Spleen (tissue), 11 donors: ENCODE measurements around the gene DDX31. TPM values are rescaled to one million over a fixed set of nuclear protein-coding genes. Genes with fewer than 3 reads are reported as not detected.

Source experiments
- DNase-seq: peaks from one replicate; pipeline ENCODE4 v3.0.0-alpha.2; 2020
- H3K27ac ChIP-seq, 8 donors: fragments of 200-600 bp; sonication (generic) in 7 of 8; 1 replicate in 4 of 8; 2 replicates in 4 of 8; pipeline versions ENCODE4 v1.5.0 to v1.8.0; 2016 to 2021; ENCODE audit warnings: inconsistent platforms in 4 of 8, mild to moderate bottlenecking in 4 of 8, moderate library complexity in 1 of 8
- H3K27me3 ChIP-seq, 7 donors: fragments of 200-600 bp; sonication (generic) in 6 of 7; replicated peaks in 1 of 7; 1 replicate in 4 of 7; 2 replicates in 3 of 7; pipeline versions ENCODE4 v1.5.0 to v1.8.0; 2016 to 2021; ENCODE audit warnings: inconsistent platforms in 3 of 7, mild to moderate bottlenecking in 1 of 7
- H3K36me3 ChIP-seq, 6 donors: fragments of 200-600 bp; sonication (generic) in 5 of 6; 1 replicate in 4 of 6; 2 replicates in 2 of 6; pipeline versions ENCODE4 v1.5.0 to v1.8.0; 2016 to 2021; ENCODE audit warnings: inconsistent platforms in 2 of 6
- H3K4me1 ChIP-seq, 6 donors: fragments of 200-600 bp; sonication (generic) in 5 of 6; 1 replicate in 3 of 6; 2 replicates in 3 of 6; pipeline versions ENCODE4 v1.5.0 to v1.8.0; 2016 to 2021; ENCODE audit warnings: inconsistent platforms in 3 of 6
- H3K4me3 ChIP-seq, 8 donors: fragments of 200-600 bp; sonication (generic) in 7 of 8; 1 replicate in 4 of 8; 2 replicates in 4 of 8; pipeline versions ENCODE4 v1.5.0 to v1.8.0; 2016 to 2021; ENCODE audit warnings: inconsistent platforms in 4 of 8, mild to moderate bottlenecking in 4 of 8, moderate library complexity in 2 of 8
- H3K9me3 ChIP-seq, 8 donors: fragments of 200-600 bp; sonication (generic) in 7 of 8; 1 replicate in 4 of 8; 2 replicates in 4 of 8; pipeline versions ENCODE4 v1.5.0 to v1.8.0; 2016 to 2021; ENCODE audit warnings: inconsistent platforms in 4 of 8
- CTCF ChIP-seq, 11 experiments: fragments of 200-600 bp in 7 of 11; fragments of 450-650 bp in 4 of 11; sonication (generic) in 4 of 11; IDR thresholded peaks in 8 of 11; conservative IDR thresholded peaks in 3 of 11; 1 replicate in 7 of 11; 2 replicates in 4 of 11; pipeline versions ENCODE4 v1.4.0 to v1.8.0; 2016 to 2021; ENCODE audit warnings: antibody characterized with exemption in 11 of 11, inconsistent platforms in 4 of 11, mild to moderate bottlenecking in 1 of 11
- POLR2A ChIP-seq, 3 donors: fragments of 450-650 bp; IDR thresholded peaks; one replicate each; pipeline ENCODE4 v1.5.1; 2017; ENCODE audit warnings: antibody characterized with exemption in 3 of 3, mild to moderate bottlenecking in 1 of 3
- POLR2AphosphoS5 ChIP-seq, 3 donors: sonication (generic); formaldehyde crosslinking; IDR thresholded peaks; one replicate each; pipeline ENCODE4 v1.5.1; 2017; ENCODE audit warnings: antibody characterized with exemption in 3 of 3
- WGBS, 5 donors: extraction: QIAGEN DNeasy Blood & Tissue Kit in 3 of 5; methylation state at CpG; one replicate each; pipeline versions ENCODE4 v1.1.5 to v1.1.7; 2013 to 2018; 5-methylcytosine and 5-hydroxymethylcytosine counted together
- intact Hi-C: fragments of 100-400 bp; cut with DNase I; formaldehyde crosslinking; loops from one replicate; pipeline ENCODE4 v1.15.0; 2023; ENCODE audit warnings: low total_unique reads
- polyA plus RNA-seq, 3 donors: library from polyadenylated mRNA; stranded (reverse); fragments of 200-250 nt; gene quantifications; one replicate each; pipeline ENCODE4 v1.2.1, GENCODE V29; 2013
- total RNA-seq, 7 donors: library from RNA; depleted of rRNA in 3 of 7; stranded (reverse); fragments of >200 nt in 3 of 7; fragmentation: NEBNext Ultra II Directional in 4 of 7; extraction: Animal tissue kit (Norgen Biotek cat#: 25700) in 4 of 7; gene quantifications; one replicate each; pipeline versions ENCODE4 v1.1.0 to v1.2.1, GENCODE V29; 2016 to 2021
- donor health status: healthy with polysubstance abuse.
- donor health status: DM: no; HTN: no; CAD: no; lungs with moderate emphysema.
- donor health status: DM: no; HTN: no; CAD: no.
- donor health status: Bipolar disorder and iron deficiency.
- donor health status: healthy.
- donor health status: DM: no; HTN: no; CAD: no.
- donor health status: DM: yes; HTN: yes; CAD: no.

The DDX31 gene
- total and polyA plus RNA-seq, 10 donors, result 8.6 to 19.3 (median 14.7) TPM

GRCh38 chr9:132609829-132610228 is 60.0 kb downstream of the DDX31 start:
- Histone ChIP-seq H3K4me3 (no peak overlapping the region), H3K27me3 (no peaks in the 10 kb centered on the region), H3K9me3 (no peaks in the 10 kb centered on the region), H3K27ac (no peak overlapping the region), H3K4me1 (no peaks in the 10 kb centered on the region), H3K36me3 (peaks cover 3 to 100% (median 78%) of the 10 kb centered on the region in 6 donors)
- TF ChIP-seq POLR2A (IDR thresholded peaks at IDR 0.05), result no peak
- no peak for TF ChIP-seq CTCF (IDR thresholded peaks at IDR 0.05 in 8 of 11, conservative IDR thresholded peaks at IDR 0.05 in 3 of 11)
- TF ChIP-seq POLR2AphosphoS5 (IDR thresholded peaks at IDR 0.05), result no peak
- intact Hi-C loops, result no loop called here
- WGBS, 5 donors, result 80 to 94% (median 90%) methylated on average over 7 of the region's 7 CpGs
- DNase-seq, result no peak

- H3K27me3 ChIP-seq, result no peaks in the 10 kb centered on the region
- peaks cover 3 to 100% (median 73%) of the 10 kb centered on the region in 6 donors for H3K36me3 ChIP-seq
- DNase-seq, result no peak
- no peak overlapping the region for H3K4me3 ChIP-seq
- no peaks in the 10 kb centered on the region for H3K9me3 ChIP-seq
- H3K4me1 ChIP-seq, result no peaks in the 10 kb centered on the region
- intact Hi-C loops, result no loop called here
- H3K27ac ChIP-seq, result no peak overlapping the region
- TF ChIP-seq CTCF (IDR thresholded peaks at IDR 0.05 in 8 of 11, conservative IDR thresholded peaks at IDR 0.05 in 3 of 11) (no peak), POLR2AphosphoS5 (IDR thresholded peaks at IDR 0.05) (no peak), POLR2A (IDR thresholded peaks at IDR 0.05) (no peak)
- WGBS, 5 donors, result 94 to 98% (median 96%) methylated on average over 9 of the region's 9 CpGs
These were observed 60.6 kb downstream of the DDX31 start for GRCh38 chr9:132609184-132609583.

- intact Hi-C loops, result no loop called here
- H3K36me3 ChIP-seq, result peaks cover 2 to 100% (median 74%) of the 10 kb centered on the region in 6 donors
These were observed 63.7 kb downstream of the DDX31 start for GRCh38 chr9:132606066-132606465.

GRCh38 chr9:132605387-132605786 is 64.4 kb downstream of the DDX31 start:
- no peak for DNase-seq
- 90 to 96% (median 94%) methylated on average over 6 of the region's 6 CpGs for WGBS, 5 donors
- no peak overlapping the region for H3K27ac ChIP-seq
- H3K9me3 ChIP-seq, result no peaks in the 10 kb centered on the region
- no peak for TF ChIP-seq CTCF (IDR thresholded peaks at IDR 0.05 in 8 of 11, conservative IDR thresholded peaks at IDR 0.05 in 3 of 11)
- TF ChIP-seq POLR2AphosphoS5 (IDR thresholded peaks at IDR 0.05), result no peak
- no peak for TF ChIP-seq POLR2A (IDR thresholded peaks at IDR 0.05)
- intact Hi-C loops, result no loop called here
- no peak overlapping the region for H3K4me3 ChIP-seq
- H3K36me3 ChIP-seq, result peaks cover 0 to 100% (median 73%) of the 10 kb centered on the region in 6 donors
- no peaks in the 10 kb centered on the region for H3K4me1 ChIP-seq
- H3K27me3 ChIP-seq, result no peaks in the 10 kb centered on the region

More at GRCh38 chr9:132606066-132606465, 63.7 kb downstream of the DDX31 start:
- TF ChIP-seq POLR2AphosphoS5 (IDR thresholded peaks at IDR 0.05), result no peak
- TF ChIP-seq POLR2A (IDR thresholded peaks at IDR 0.05), result no peak
- no peak for TF ChIP-seq CTCF (IDR thresholded peaks at IDR 0.05 in 8 of 11, conservative IDR thresholded peaks at IDR 0.05 in 3 of 11)
- H3K27me3 ChIP-seq, result no peaks in the 10 kb centered on the region
- WGBS, 5 donors, result 84 to 94% (median 91%) methylated on average over 6 of the region's 6 CpGs
- H3K9me3 ChIP-seq, result no peaks in the 10 kb centered on the region
- no peak overlapping the region for H3K4me3 ChIP-seq
- DNase-seq, result no peak
- H3K27ac ChIP-seq, result no peak overlapping the region
- H3K4me1 ChIP-seq, result no peaks in the 10 kb centered on the region
